Suprapubic skin (tissue), 4 donors: ENCODE results near the gene HELLS. TPM values are rescaled to one million over a fixed set of nuclear protein-coding genes. Genes with fewer than 3 reads are reported as not detected.

ENCODE experiments used
- DNase-seq, 2 donors: peaks; one replicate each; pipeline ENCODE4 v3.0.0-alpha.2; 2019; ENCODE audit warnings: low spot score in 2 of 2
- H3K27ac ChIP-seq: fragments of 200-600 bp; sonication (generic); one replicate; pipeline ENCODE4 v1.5.1; 2019
- H3K27me3 ChIP-seq: fragments of 200-600 bp; sonication (generic); one replicate; pipeline ENCODE4 v1.5.1; 2019
- H3K36me3 ChIP-seq: fragments of 200-600 bp; sonication (generic); one replicate; pipeline ENCODE4 v1.5.1; 2019
- H3K4me1 ChIP-seq: fragments of 200-600 bp; sonication (generic); one replicate; pipeline ENCODE4 v1.5.1; 2019
- H3K4me3 ChIP-seq: fragments of 200-600 bp; sonication (generic); one replicate; pipeline ENCODE4 v1.5.1; 2019; ENCODE audit warnings: mild to moderate bottlenecking
- H3K9me3 ChIP-seq: fragments of 200-600 bp; sonication (generic); one replicate; pipeline ENCODE4 v1.5.1; 2019
- CTCF ChIP-seq, 2 donors: fragments of 200-600 bp in 1 of 2; fragments of 450-650 bp in 1 of 2; sonication (generic) in 1 of 2; IDR thresholded peaks; one replicate each; pipeline ENCODE4 v1.5.1; 2016 to 2019; ENCODE audit warnings: antibody characterized with exemption in 2 of 2, mild to moderate bottlenecking in 1 of 2, moderate library complexity in 1 of 2
- EP300 ChIP-seq: sonication (generic); formaldehyde crosslinking; IDR thresholded peaks from one replicate; pipeline ENCODE4 v1.6.1; 2017; ENCODE audit warnings: antibody characterized with exemption
- POLR2A ChIP-seq, 2 donors: fragments of 450-650 bp; IDR thresholded peaks; one replicate each; pipeline ENCODE4 v1.6.1; 2017; ENCODE audit warnings: antibody characterized with exemption in 2 of 2, mild to moderate bottlenecking in 2 of 2, moderate library complexity in 2 of 2
- POLR2AphosphoS5 ChIP-seq, 3 donors: sonication (generic); formaldehyde crosslinking; IDR thresholded peaks; one replicate each; pipeline ENCODE4 v1.6.1; 2017; ENCODE audit warnings: antibody characterized with exemption in 3 of 3
- WGBS: methylation state at CpG from one replicate; pipeline ENCODE4 v1.1.5; 2018; 5-methylcytosine and 5-hydroxymethylcytosine counted together
- total RNA-seq, 4 donors: library from RNA; depleted of rRNA; stranded (reverse); fragments of >200 nt; gene quantifications; one replicate each; pipeline ENCODE4 v1.1.0, GENCODE V29; 2016

HELLS gene
- 10 to 100 TPM in 2 of 4 donors, 1 to 10 TPM in 2; 5.2 to 12.9 (median 8.9) TPM for total RNA-seq

- no peaks in the 10 kb centered on the region for H3K9me3 ChIP-seq
- no peak for TF ChIP-seq POLR2A (IDR thresholded peaks at IDR 0.05)
- no peak for TF ChIP-seq CTCF (IDR thresholded peaks at IDR 0.05)
- TF ChIP-seq EP300: no peak
- TF ChIP-seq POLR2AphosphoS5 (IDR thresholded peaks at IDR 0.05): no peak
- H3K27me3 ChIP-seq: no peaks in the 10 kb centered on the region
- H3K4me1 ChIP-seq: peaks cover 21% of the 10 kb centered on the region
- H3K4me3 ChIP-seq: peak within 1 kb of the TSS; percentile 80
- no peaks in the 10 kb centered on the region for H3K36me3 ChIP-seq
- WGBS: 0% methylated on average over 41 of the region's 48 CpGs
- peak within 1 kb of the TSS; percentile 58 for H3K27ac ChIP-seq
- DNase-seq: peak; percentile 86 to 89
These were observed at the start of gene HELLS for GRCh38 chr10:94545391-94546048. Gene HELLS (plus strand): TSS chr10:94545788. CDS start chr10:94545922, 134 bp downstream.

GRCh38 chr10:94496010-94496409 is 49.6 kb upstream of the HELLS start:
- Histone ChIP-seq H3K27ac (no peak overlapping the region), H3K4me3 (no peak overlapping the region), H3K4me1 (no peaks in the 10 kb centered on the region), H3K27me3 (no peaks in the 10 kb centered on the region), H3K36me3 (peaks cover 5% of the 10 kb centered on the region), H3K9me3 (no peaks in the 10 kb centered on the region)
- 79% methylated on average over 4 of the region's 4 CpGs for WGBS
- DNase-seq: no peak
- TF ChIP-seq POLR2A (IDR thresholded peaks at IDR 0.05): no peak
- TF ChIP-seq EP300: no peak
- TF ChIP-seq POLR2AphosphoS5 (IDR thresholded peaks at IDR 0.05): no peak

- DNase-seq: no peak
- H3K9me3 ChIP-seq: no peaks in the 10 kb centered on the region
- no peaks in the 10 kb centered on the region for H3K4me1 ChIP-seq
- H3K27me3 ChIP-seq: no peaks in the 10 kb centered on the region
- no peak overlapping the region for H3K27ac ChIP-seq
- 74% methylated on average over 3 of the region's 3 CpGs for WGBS
- TF ChIP-seq CTCF (IDR thresholded peaks at IDR 0.05) (no peak), POLR2A (IDR thresholded peaks at IDR 0.05) (no peak), EP300 (no peak), POLR2AphosphoS5 (IDR thresholded peaks at IDR 0.05) (no peak)
- no peak overlapping the region for H3K4me3 ChIP-seq
- H3K36me3 ChIP-seq: peaks cover 11% of the 10 kb centered on the region
These were observed 48.9 kb upstream of the HELLS start for GRCh38 chr10:94496646-94497045.

GRCh38 chr10:94500063-94500462 is 45.5 kb upstream of the HELLS start:
- Histone ChIP-seq H3K27me3 (no peaks in the 10 kb centered on the region), H3K4me1 (no peaks in the 10 kb centered on the region), H3K36me3 (peaks cover 22% of the 10 kb centered on the region), H3K27ac (no peak overlapping the region), H3K9me3 (no peaks in the 10 kb centered on the region), H3K4me3 (no peak overlapping the region)
- 81% methylated on average over 5 of the region's 5 CpGs for WGBS
- TF ChIP-seq POLR2A (IDR thresholded peaks at IDR 0.05) (no peak), CTCF (IDR thresholded peaks at IDR 0.05) (no peak), EP300 (no peak), POLR2AphosphoS5 (IDR thresholded peaks at IDR 0.05) (no peak)
- DNase-seq: no peak

GRCh38 chr10:94521276-94522250 is 24.0 kb upstream of the HELLS start:
- Histone ChIP-seq H3K36me3 (peaks cover 16% of the 10 kb centered on the region), H3K27ac (no peak overlapping the region), H3K9me3 (no peaks in the 10 kb centered on the region), H3K27me3 (no peaks in the 10 kb centered on the region), H3K4me3 (no peak overlapping the region), H3K4me1 (no peaks in the 10 kb centered on the region)
- no peak for DNase-seq
- WGBS: 89% methylated on average over 5 of the region's 5 CpGs
- TF ChIP-seq POLR2A (IDR thresholded peaks at IDR 0.05): no peak
- TF ChIP-seq POLR2AphosphoS5 (IDR thresholded peaks at IDR 0.05): no peak
- TF ChIP-seq EP300: no peak
- no peak for TF ChIP-seq CTCF (IDR thresholded peaks at IDR 0.05)
